GM12864 (cell line): ENCODE data around the gene WFDC10B.

Experiments
- DNase-seq: peaks from one replicate; pipeline ENCODE4 v3.0.0-alpha.2; 2011; ENCODE audit warnings: low read depth
- H3K4me3 ChIP-seq: 2 replicates; pipeline ENCODE4 v1.5.1; 2011; ENCODE audit warnings: mild to moderate bottlenecking, low read depth, low read length, control low read depth
- CTCF ChIP-seq: IDR thresholded peaks from 2 replicates; pipeline ENCODE4 v1.5.1; 2011; ENCODE audit warnings: low read depth, mild to moderate bottlenecking, moderate library complexity, low read length, control low read depth, inconsistent platforms; ENCODE audit errors: missing control alignments

The WFDC10B gene

GRCh38 chr20:45704969-45705637, at the start of gene WFDC10B:
Gene WFDC10B, minus strand, starts transcription at chr20:45705019. Its CDS starts 19,027 bp downstream, at chr20:45685992.
- TF ChIP-seq CTCF: no peak
- H3K4me3 ChIP-seq: no peak within 1 kb of the TSS
- no peak for DNase-seq

GRCh38 chr20:45752746-45753145, 47.9 kb upstream of the WFDC10B start:
- no peak for DNase-seq
- H3K4me3 ChIP-seq: no peak overlapping the region
- no peak for TF ChIP-seq CTCF

GRCh38 chr20:45751721-45752120, 46.9 kb upstream of the WFDC10B start:
- no peak for DNase-seq
- no peak for TF ChIP-seq CTCF

GRCh38 chr20:45745015-45745414, 40.2 kb upstream of the WFDC10B start:
- H3K4me3 ChIP-seq: no peak overlapping the region
- no peak for DNase-seq
- no peak for TF ChIP-seq CTCF

More at GRCh38 chr20:45751721-45752120, 46.9 kb upstream of the WFDC10B start:
- no peak overlapping the region for H3K4me3 ChIP-seq

GRCh38 chr20:45742596-45742995, 37.8 kb upstream of the WFDC10B start:
- no peak for DNase-seq
- TF ChIP-seq CTCF: no peak
- H3K4me3 ChIP-seq: no peak overlapping the region

GRCh38 chr20:45735988-45736387, 31.2 kb upstream of the WFDC10B start:
- H3K4me3 ChIP-seq: no peak overlapping the region
- TF ChIP-seq CTCF: no peak
- DNase-seq: no peak

- no peak for DNase-seq
Measured at GRCh38 chr20:45735552-45735951, 30.7 kb upstream of the WFDC10B start.

More at GRCh38 chr20:45735552-45735951, 30.7 kb upstream of the WFDC10B start:
- H3K4me3 ChIP-seq: no peak overlapping the region
- TF ChIP-seq CTCF: no peak
